Fibroblast of the aortic adventitia (primary cell): ENCODE data around the gene RFLNA. TPM values are rescaled to one million over a fixed set of nuclear protein-coding genes. Genes with fewer than 3 reads are reported as not detected.

ENCODE experiments used
- DNase-seq: peaks from one replicate; pipeline ENCODE4 v3.0.0-alpha.2; 2010; ENCODE audit warnings: low read depth
- H3K4me3 ChIP-seq: 2 replicates; pipeline ENCODE4 v1.5.1; 2011; ENCODE audit warnings: low read depth, mild to moderate bottlenecking, control low read depth, low read length, moderate library complexity
- total RNA-seq: library from RNA; depleted of rRNA; stranded (reverse); fragments of >200 nt; gene quantifications from 2 replicates; pipeline ENCODE4 v1.2.3, GENCODE V29; 2012; ENCODE audit warnings: low replicate concordance
- TF ChIP-seq, protein P1 (sequence below): IDR thresholded peaks from 2 replicates; pipeline ENCODE4 v1.5.1; 2011; ENCODE audit warnings: mild to moderate bottlenecking, low read length, control low read depth, inconsistent platforms; ENCODE audit not compliant: insufficient read depth

Gene RFLNA
- total RNA-seq, 1 donor, result 0.45 TPM

DNA sequence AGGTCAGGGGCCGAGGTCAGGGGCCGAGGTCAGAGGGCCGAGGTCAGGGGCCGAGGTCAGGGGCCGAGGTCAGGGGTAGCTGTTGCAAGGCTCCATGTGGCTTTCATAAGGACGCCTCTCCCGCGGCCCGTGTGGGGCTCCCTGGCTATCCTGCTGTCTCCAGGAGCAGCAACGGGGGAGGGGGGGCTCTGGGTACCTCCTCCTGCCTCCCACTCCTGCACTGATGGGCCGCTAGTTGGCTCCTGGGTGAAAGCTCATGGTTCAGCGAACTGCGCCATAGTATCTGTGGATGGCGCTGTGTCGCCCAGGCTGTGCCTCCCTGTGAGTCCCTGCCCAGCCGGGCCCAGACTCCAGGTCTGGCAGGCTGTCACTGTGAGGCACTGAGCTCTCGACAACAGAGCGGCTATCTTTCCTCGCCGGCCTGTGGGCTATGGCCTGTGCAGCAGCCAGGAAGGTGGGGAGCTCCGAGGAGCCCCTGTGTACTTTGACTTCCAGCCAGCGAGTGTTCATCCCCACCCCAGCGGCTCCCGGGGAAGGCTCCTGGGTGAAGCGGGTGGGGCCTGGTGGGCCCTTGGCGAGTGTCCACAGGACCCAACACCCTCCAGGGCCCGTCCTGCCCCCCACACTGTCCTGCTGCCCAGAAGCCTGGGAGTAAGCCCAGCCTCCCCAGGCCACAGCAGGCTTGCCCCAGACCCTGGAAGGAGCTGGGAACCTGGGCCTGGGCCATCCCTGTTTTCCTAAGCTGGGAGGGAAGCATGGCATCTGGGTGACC is 8.1 kb downstream of the RFLNA start:
- DNase-seq, result no peak
- no peak overlapping the region for H3K4me3 ChIP-seq
- TF ChIP-seq, protein P1, sequence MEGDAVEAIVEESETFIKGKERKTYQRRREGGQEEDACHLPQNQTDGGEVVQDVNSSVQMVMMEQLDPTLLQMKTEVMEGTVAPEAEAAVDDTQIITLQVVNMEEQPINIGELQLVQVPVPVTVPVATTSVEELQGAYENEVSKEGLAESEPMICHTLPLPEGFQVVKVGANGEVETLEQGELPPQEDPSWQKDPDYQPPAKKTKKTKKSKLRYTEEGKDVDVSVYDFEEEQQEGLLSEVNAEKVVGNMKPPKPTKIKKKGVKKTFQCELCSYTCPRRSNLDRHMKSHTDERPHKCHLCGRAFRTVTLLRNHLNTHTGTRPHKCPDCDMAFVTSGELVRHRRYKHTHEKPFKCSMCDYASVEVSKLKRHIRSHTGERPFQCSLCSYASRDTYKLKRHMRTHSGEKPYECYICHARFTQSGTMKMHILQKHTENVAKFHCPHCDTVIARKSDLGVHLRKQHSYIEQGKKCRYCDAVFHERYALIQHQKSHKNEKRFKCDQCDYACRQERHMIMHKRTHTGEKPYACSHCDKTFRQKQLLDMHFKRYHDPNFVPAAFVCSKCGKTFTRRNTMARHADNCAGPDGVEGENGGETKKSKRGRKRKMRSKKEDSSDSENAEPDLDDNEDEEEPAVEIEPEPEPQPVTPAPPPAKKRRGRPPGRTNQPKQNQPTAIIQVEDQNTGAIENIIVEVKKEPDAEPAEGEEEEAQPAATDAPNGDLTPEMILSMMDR, result no peak

DNA sequence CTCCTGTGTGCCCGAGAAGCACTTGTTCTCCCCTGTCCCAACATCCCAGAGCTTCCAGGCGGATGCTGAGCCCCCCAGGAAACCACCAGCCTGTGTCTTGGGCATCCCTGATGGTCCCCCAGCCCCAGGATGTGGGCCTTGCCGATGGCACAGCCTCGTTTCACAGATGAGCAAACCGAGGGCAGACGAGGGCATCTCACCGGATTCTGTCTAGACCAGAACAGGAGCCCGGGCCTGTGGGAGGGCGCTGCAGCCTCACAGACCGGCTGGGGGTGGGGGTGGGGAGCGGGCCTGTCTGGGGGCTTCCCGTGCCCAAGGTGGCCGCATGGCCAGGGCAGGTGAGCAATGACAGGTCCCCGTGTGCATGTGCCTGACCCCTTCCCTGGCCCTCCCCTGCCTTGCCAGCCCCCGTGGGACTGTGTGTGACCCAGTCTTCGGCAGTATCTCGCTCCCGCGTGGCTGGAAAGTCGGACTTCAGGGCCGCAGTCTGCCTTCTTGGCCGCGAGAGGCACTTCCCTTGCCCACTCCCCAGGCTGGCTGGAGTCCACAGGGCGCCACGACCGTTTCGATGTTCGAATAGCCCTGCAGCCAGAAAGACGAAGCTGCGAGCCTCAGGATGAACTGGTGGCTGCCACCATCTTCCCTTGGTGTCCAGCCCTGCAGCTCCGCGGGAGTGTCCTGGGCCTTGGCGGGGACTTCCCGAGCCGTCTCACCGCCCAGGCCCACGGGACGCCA is 8.9 kb downstream of the RFLNA start:
- TF ChIP-seq, protein P1, result no peak
- DNase-seq, result no peak
- no peak overlapping the region for H3K4me3 ChIP-seq

DNA sequence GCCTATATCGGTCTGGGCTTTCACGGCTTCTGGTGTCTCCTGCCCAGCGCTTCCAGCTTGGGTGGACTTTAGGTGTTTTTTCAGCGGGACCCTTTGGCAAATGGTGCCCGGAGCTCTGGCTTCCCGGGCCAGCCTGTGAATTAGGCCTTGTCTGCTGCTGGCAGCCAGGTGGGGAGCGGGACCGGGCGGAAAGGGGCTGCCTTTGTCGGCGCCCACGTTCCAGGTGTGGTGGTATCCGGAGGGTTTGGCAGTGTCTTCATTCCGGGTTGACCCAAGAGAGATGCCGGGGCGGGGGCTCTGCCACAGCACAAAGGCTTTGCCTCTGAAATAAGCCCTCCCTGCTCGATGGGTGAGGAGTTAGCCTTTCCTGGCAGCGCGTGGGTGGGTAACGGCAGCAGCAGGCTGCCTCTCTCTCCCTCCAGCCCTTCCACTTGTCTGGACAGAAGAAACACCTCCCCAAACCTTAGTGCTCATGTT is 9.5 kb downstream of the RFLNA start:
- no peak for DNase-seq
- H3K4me3 ChIP-seq, result no peak overlapping the region
- TF ChIP-seq, protein P1, result no peak

DNA sequence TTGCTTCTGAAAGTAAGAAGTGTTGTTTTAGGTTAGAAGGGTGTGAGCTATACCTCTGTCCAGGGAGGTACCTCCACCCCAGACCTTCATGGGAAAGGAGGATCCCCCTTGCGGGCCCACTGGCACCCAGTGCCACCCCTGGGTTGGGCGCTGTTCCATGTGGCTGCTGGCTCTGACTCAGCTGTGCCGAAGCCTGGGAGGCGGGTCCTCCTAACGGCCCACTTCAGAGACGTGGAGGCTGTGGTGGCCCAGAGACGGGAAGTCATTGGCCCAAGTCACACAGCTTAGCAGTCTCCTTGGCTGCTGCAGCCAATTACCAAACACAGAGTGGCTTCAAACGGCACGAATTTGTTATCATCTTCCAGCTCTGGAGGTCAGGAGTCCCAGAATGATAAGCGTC is 10.2 kb downstream of the RFLNA start:
- TF ChIP-seq, protein P1, result no peak
- no peak for DNase-seq
- no peak overlapping the region for H3K4me3 ChIP-seq

DNA sequence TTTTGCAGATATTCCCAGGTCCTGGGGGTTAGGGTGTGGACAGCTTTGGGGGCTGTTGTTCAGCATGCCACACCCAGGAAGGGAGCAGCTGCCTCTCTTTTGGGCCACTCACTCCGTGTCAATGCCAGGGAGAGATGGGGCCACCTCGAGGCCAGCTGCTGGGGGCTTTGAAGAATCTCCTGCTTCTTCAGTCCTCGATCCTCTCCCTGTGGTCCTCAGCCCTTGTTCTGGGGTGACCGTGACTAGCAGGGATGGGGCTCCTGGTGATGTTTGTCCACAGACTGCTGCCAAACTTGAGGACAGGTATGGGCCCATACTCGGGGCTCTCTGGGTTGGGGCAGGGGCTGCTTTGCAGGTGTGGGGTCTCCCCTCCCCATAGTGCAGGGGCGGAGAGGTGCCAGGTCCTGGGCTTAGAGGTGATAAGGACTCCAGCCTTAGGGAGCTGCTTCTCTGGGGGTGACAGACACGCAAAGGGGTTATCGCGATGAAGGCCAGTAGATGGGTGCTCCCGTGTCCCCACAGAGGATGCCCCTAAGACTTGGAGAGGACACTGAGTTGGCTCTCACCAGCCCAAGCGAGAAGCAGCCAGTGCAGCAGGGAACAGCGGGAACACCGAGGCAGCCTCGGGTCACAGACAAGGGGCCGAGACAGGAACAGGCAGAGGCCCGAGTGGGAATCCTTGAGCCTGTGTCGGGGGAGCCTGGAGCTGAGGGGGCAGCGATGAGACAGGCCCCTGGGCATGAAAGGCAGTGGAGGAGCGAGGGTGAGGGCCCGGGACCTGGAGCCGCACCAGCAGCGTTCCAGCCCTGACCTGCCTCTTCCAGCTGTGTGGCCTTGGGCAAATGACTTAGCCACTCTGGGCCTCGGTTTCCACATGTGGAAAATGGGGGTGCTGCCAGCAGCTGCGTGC is 11.1 kb downstream of the RFLNA start:
- no peak overlapping the region for H3K4me3 ChIP-seq
- TF ChIP-seq, protein P1, result no peak
- no peak for DNase-seq

DNA sequence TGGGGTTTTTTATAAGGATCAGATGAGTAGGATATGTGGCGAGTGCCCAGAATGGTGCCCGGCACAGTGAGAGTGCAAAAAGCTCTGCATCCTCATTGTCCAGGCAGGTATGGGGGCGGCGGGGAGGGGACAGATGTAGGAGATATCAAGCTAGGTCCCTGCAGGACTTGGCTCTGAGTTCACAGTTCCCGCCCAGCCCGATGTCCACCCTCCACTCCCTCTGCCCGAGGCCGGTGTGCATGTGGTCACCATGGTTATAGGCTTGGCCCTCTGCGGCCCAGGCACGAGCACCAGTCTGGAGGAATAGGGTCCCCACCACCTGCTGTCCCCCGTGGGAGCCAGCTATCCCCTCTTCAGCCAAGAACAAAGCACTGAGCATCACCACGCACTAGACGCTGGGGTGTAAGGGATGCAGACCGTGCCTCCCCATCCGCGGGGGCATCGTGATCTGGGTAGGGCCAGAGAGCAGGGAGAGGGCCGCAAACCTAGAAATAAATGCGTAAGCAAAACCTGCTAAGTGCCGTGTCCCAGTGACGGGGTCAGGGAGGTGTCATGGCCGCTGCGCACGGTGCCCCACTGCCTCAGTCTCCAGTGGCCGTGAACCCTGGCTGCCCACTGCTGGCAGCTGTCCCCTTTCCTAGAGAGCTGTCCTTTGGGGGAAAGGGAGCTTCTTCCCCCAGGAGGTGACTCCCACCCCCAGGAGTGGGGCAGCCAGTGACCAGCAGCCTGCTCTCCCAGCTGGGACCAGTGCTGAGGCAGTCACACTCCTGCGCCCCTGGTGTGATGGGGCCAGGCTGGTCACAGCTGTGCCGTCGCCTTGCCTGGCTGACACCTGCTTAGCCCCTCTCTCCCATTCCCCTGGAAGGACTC is 12.0 kb downstream of the RFLNA start:
- TF ChIP-seq, protein P1, result no peak
- no peak for DNase-seq
- no peak overlapping the region for H3K4me3 ChIP-seq
